GM12891 (cell line): ENCODE measurements around the gene APOA4.

ENCODE experiments used
- POLR2A ChIP-seq: IDR thresholded peaks from 2 replicates; pipeline ENCODE4 v1.6.1; 2011; ENCODE audit warnings: low read depth, low read length, control low read depth
- POLR2AphosphoS5 ChIP-seq: IDR thresholded peaks from 2 replicates; pipeline ENCODE4 v1.6.1; 2011; ENCODE audit warnings: low read depth, low read length, control low read depth
- POU2F2 ChIP-seq: IDR thresholded peaks from 2 replicates; pipeline ENCODE4 v1.6.1; 2011; ENCODE audit warnings: low read depth, mild to moderate bottlenecking, control low read depth, low read length, moderate library complexity
- SPI1 ChIP-seq: IDR thresholded peaks from 2 replicates; pipeline ENCODE4 v1.6.1; 2011; ENCODE audit warnings: low read depth, low read length, control low read depth
- TAF1 ChIP-seq: IDR thresholded peaks from 2 replicates; pipeline ENCODE4 v1.6.1; 2011; ENCODE audit warnings: low read depth, low read length, control low read depth

- TF ChIP-seq POLR2AphosphoS5 (no peak), POLR2A (no peak), TAF1 (no peak), SPI1 (no peak), POU2F2 (no peak)
Measured at GRCh38 chr11:116825434-116825833, 2.3 kb upstream of the APOA4 start.
